ENCODE results near the gene DVL1. TPM values are rescaled to one million over a fixed set of nuclear protein-coding genes. Genes with fewer than 3 reads are reported as not detected.

Gene DVL1
- total and polyA plus RNA-seq, 9 of the 15 experiments (the other 6 are each of a cell fraction or from before 2014, with no cell fraction given): 0.62 to 135 (median 24.3) TPM

DNA sequence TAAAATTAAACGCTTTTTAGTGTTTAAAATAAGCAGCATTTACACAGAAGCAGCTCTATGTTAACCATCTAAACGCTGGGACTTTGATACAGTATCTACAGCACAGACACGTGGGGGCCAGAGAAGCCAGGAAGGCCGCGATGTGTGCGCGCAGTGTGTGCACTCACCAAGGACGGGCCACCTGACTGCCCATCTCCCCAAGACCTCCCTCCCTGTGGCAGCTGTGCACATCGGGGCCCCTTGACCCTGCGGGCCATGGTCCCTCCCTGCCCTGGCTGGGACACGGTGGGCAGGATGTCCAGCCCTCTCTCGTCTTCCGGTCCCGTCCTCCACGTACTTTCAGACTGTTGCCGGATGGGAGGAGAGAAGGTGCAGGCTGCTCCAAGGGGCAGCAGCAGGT, 13.9 kb downstream of the DVL1 start:
- Histone ChIP-seq H3K4me1 (replicated peaks in 1 of 2; ENCODE audit: control insufficient read depth in 2 of 2, insufficient read depth in 2 of 2, low read length in 2 of 2) (peaks cover 0 to 89% of the 10 kb centered on the region in 2 experiments; a peak in 2 of 5 replicates), H3K4me2 (ENCODE audit: insufficient read depth, low read length) (no peak overlapping the region), H3K36me3 (ENCODE audit: control insufficient read depth, insufficient read depth, low read length) (peaks cover 57% of the 10 kb centered on the region; the same call in 2 of the 3 replicates), H3K9me1 (ENCODE audit: control insufficient read depth, insufficient read depth, low read length) (peaks cover 7% of the 10 kb centered on the region), H2AFZ (ENCODE audit: low read depth, low read length) (no peak overlapping the region), H3K27ac (ENCODE audit: extremely low read depth, low read depth, low read length) (no peak overlapping the region), H4K20me1 (replicated peaks; ENCODE audit: control insufficient read depth, insufficient read depth, low read length) (peaks cover 16% of the 10 kb centered on the region; the same call in 1 of the 2 replicates), H3K4me3 (no peak overlapping the region), H3K79me2 (ENCODE audit: control insufficient read depth, insufficient read depth, low read length) (peaks cover 2% of the 10 kb centered on the region; the same call in 1 of the 3 replicates), H3K27me3 (ENCODE audit: control insufficient read depth in 2 of 2, insufficient read depth in 2 of 2, low read length in 2 of 2) (no peaks in the 10 kb centered on the region), H3K9ac (ENCODE audit: insufficient read depth in 1 of 2, low read depth in 2 of 2, low read length in 2 of 2) (peak overlapping the region in 1 of 2 experiments; percentile 55; a peak in 1 of 4 replicates), H3K9me3 (replicated peaks; ENCODE audit: control insufficient read depth, insufficient read depth, low read depth, low read length) (no peaks in the 10 kb centered on the region; the same call in 1 of the 2 replicates)
- TF ChIP-seq ZNF316 (IDR thresholded peaks at IDR 0.05): no peak
- peak; percentile 63 for TF ChIP-seq ZKSCAN1 (IDR thresholded peaks at IDR 0.05; ENCODE audit: low read depth, low read length)
- CTCF ChIA-PET (ENCODE audit: low intra/inter-chr PET ratio): no interaction called here
- DNase-seq (ENCODE audit: extremely low read depth in 1 of 4, low spot score in 3 of 4): no peak
- POLR2A ChIA-PET: interaction anchor here (0.5 to 2.1 kb wide), 9 partner anchors 8 to 118 kb away, joined by 3 to 8 read pairs (median 5); partner anchors contain the start of gene CCNL2
- BruUV-seq (replicated peaks): TSS peak; percentile 51
- in situ Hi-C loops (cut with MboI): no loop called here
- 78% methylated on average over 16 of the region's 16 CpGs for whole genome bisulfite sequencing (ENCODE audit: insufficient coverage, low coverage, missing lambda C conversion rate)
- intact Hi-C loops (cut with micrococcal nuclease): no loop called here
- ATAC-seq: no peak
- FAIRE-seq: no peak

GRCh38 chr1:1334835-1335234, 14.4 kb downstream of the DVL1 start:
- Histone ChIP-seq H3K4me2 (ENCODE audit: insufficient read depth, low read length) (no peak overlapping the region), H4K20me1 (replicated peaks; ENCODE audit: control insufficient read depth, insufficient read depth, low read length) (peaks cover 16% of the 10 kb centered on the region; the same call in 1 of the 2 replicates), H3K9ac (ENCODE audit: insufficient read depth in 1 of 2, low read depth in 2 of 2, low read length in 2 of 2) (peak overlapping the region in 1 of 2 experiments; percentile 61; a peak in 1 of 4 replicates), H3K27me3 (ENCODE audit: control insufficient read depth in 2 of 2, insufficient read depth in 2 of 2, low read length in 2 of 2) (no peaks in the 10 kb centered on the region), H3K4me1 (replicated peaks in 1 of 2; ENCODE audit: control insufficient read depth in 2 of 2, insufficient read depth in 2 of 2, low read length in 2 of 2) (peaks cover 0 to 91% of the 10 kb centered on the region in 2 experiments; a peak in 2 of 5 replicates), H3K4me3 (no peak overlapping the region), H3K9me1 (ENCODE audit: control insufficient read depth, insufficient read depth, low read length) (peaks cover 7% of the 10 kb centered on the region), H3K79me2 (ENCODE audit: control insufficient read depth, insufficient read depth, low read length) (peaks cover 2% of the 10 kb centered on the region; the same call in 1 of the 3 replicates), H3K36me3 (ENCODE audit: control insufficient read depth, insufficient read depth, low read length) (peaks cover 53% of the 10 kb centered on the region; the same call in 1 of the 3 replicates), H3K9me3 (replicated peaks; ENCODE audit: control insufficient read depth, insufficient read depth, low read depth, low read length) (peaks cover 4% of the 10 kb centered on the region), H3K27ac (ENCODE audit: extremely low read depth, low read depth, low read length) (no peak overlapping the region), H2AFZ (ENCODE audit: low read depth, low read length) (no peak overlapping the region)
- ChIA-PET POLR2A (interaction anchor here (0.5 to 2.1 kb wide), 11 partner anchors 8 to 118 kb away, joined by 3 to 8 read pairs (median 4); partner anchors contain the start of gene CCNL2), CTCF (ENCODE audit: low intra/inter-chr PET ratio) (no interaction called here)
- ATAC-seq: no peak
- BruUV-seq (replicated peaks): no TSS peak
- intact Hi-C loops (cut with micrococcal nuclease): no loop called here
- in situ Hi-C loops (cut with MboI): no loop called here
- no peak for FAIRE-seq
- 88% methylated on average over 6 of the region's 11 CpGs for WGBS (ENCODE audit: insufficient coverage, low coverage, missing lambda C conversion rate)
- peak in 2 of 4 experiments; percentile 59 to 67 for DNase-seq (ENCODE audit: extremely low read depth in 1 of 4, low spot score in 3 of 4)
- no peak for TF ChIP-seq RUNX1 (IDR thresholded peaks at IDR 0.05; ENCODE audit: low read depth)
- TF ChIP-seq NR2C2 (CRISPR knock-in tag; IDR thresholded peaks at IDR 0.05): 0 out of 2 replicates have a peak, but pooled peaks have one; percentile 31
- no peak for TF ChIP-seq NR2C2 (tag; IDR thresholded peaks at IDR 0.05)
- TF ChIP-seq NCOA4 (IDR thresholded peaks at IDR 0.05; ENCODE audit: partially characterized antibody): no peak
- TF ChIP-seq NR3C1 (CRISPR knock-in tag; IDR thresholded peaks at IDR 0.05): peak; percentile 62; the same call in 1 of the 2 replicates
- TF ChIP-seq, protein P1, sequence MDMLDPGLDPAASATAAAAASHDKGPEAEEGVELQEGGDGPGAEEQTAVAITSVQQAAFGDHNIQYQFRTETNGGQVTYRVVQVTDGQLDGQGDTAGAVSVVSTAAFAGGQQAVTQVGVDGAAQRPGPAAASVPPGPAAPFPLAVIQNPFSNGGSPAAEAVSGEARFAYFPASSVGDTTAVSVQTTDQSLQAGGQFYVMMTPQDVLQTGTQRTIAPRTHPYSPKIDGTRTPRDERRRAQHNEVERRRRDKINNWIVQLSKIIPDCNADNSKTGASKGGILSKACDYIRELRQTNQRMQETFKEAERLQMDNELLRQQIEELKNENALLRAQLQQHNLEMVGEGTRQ (CRISPR knock-in tag; IDR thresholded peaks at IDR 0.05): peak; percentile 46
- TF ChIP-seq, protein P2, sequence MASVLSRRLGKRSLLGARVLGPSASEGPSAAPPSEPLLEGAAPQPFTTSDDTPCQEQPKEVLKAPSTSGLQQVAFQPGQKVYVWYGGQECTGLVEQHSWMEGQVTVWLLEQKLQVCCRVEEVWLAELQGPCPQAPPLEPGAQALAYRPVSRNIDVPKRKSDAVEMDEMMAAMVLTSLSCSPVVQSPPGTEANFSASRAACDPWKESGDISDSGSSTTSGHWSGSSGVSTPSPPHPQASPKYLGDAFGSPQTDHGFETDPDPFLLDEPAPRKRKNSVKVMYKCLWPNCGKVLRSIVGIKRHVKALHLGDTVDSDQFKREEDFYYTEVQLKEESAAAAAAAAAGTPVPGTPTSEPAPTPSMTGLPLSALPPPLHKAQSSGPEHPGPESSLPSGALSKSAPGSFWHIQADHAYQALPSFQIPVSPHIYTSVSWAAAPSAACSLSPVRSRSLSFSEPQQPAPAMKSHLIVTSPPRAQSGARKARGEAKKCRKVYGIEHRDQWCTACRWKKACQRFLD (CRISPR knock-in tag; IDR thresholded peaks at IDR 0.05): no peak
- no peak for TF ChIP-seq ETS2 (tag; IDR thresholded peaks at IDR 0.05; ENCODE audit: borderline replicate concordance, poor library complexity, severe bottlenecking)
- TF ChIP-seq, protein P3, sequence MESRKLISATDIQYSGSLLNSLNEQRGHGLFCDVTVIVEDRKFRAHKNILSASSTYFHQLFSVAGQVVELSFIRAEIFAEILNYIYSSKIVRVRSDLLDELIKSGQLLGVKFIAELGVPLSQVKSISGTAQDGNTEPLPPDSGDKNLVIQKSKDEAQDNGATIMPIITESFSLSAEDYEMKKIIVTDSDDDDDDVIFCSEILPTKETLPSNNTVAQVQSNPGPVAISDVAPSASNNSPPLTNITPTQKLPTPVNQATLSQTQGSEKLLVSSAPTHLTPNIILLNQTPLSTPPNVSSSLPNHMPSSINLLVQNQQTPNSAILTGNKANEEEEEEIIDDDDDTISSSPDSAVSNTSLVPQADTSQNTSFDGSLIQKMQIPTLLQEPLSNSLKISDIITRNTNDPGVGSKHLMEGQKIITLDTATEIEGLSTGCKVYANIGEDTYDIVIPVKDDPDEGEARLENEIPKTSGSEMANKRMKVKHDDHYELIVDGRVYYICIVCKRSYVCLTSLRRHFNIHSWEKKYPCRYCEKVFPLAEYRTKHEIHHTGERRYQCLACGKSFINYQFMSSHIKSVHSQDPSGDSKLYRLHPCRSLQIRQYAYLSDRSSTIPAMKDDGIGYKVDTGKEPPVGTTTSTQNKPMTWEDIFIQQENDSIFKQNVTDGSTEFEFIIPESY (CRISPR knock-in tag; IDR thresholded peaks at IDR 0.05): peak; percentile 21; the same call in 1 of the 2 replicates
